Superior temporal gyrus (tissue), 1 donor: ENCODE data around the gene ATG2A.

Experiments
- DNase-seq: peaks from one replicate; pipeline ENCODE4 v3.0.0-alpha.2; 2016; ENCODE audit errors: extremely low spot score

ATG2A gene

GRCh38 chr11:64902102-64902900 lies 14.7 kb downstream of the ATG2A start:
- DNase-seq, result no peak

GRCh38 chr11:64900774-64901173 lies 16.2 kb downstream of the ATG2A start:
- no peak for DNase-seq

- DNase-seq, result no peak
Measured at GRCh38 chr11:64900263-64900678, 16.7 kb downstream of the ATG2A start.

GRCh38 chr11:64898541-64898940 lies 18.5 kb downstream of the ATG2A start:
- no peak for DNase-seq

- DNase-seq, result no peak
Measured at GRCh38 chr11:64898076-64898445, 18.9 kb downstream of the ATG2A start.

GRCh38 chr11:64897381-64898075 lies 19.5 kb downstream of the ATG2A start:
- DNase-seq, result no peak

GRCh38 chr11:64896448-64897022 lies 20.5 kb downstream of the ATG2A start:
- no peak for DNase-seq

GRCh38 chr11:64894812-64895452 lies 22.1 kb downstream of the ATG2A start:
- no peak for DNase-seq

GRCh38 chr11:64894070-64894811 lies 22.8 kb downstream of the ATG2A start:
- peak; percentile 75 for DNase-seq

- DNase-seq, result no peak
Measured at GRCh38 chr11:64893194-64894069, 23.6 kb downstream of the ATG2A start.

- DNase-seq, result no peak
Measured at GRCh38 chr11:64892838-64893193, 24.2 kb downstream of the ATG2A start.

GRCh38 chr11:64892411-64892831 lies 24.6 kb downstream of the ATG2A start:
- no peak for DNase-seq

GRCh38 chr11:64891880-64892279 lies 25.1 kb downstream of the ATG2A start:
- no peak for DNase-seq

- DNase-seq, result no peak
Measured at GRCh38 chr11:64891215-64891848, 25.7 kb downstream of the ATG2A start.

- DNase-seq, result no peak
Measured at GRCh38 chr11:64890522-64890939, 26.5 kb downstream of the ATG2A start.

GRCh38 chr11:64888729-64889511 lies 28.1 kb downstream of the ATG2A start:
- DNase-seq, result no peak

- no peak for DNase-seq
Measured at GRCh38 chr11:64888406-64888728, 28.6 kb downstream of the ATG2A start.

GRCh38 chr11:64887757-64888405 lies 29.1 kb downstream of the ATG2A start:
- DNase-seq, result peak; percentile 75

- DNase-seq, result no peak
Measured at GRCh38 chr11:64887234-64887756, 29.7 kb downstream of the ATG2A start.
